GM21526 (cell line): ENCODE data around the gene RBPMS2.

Experiments used
- ATAC-seq: cut with Tn5 transposase; IDR thresholded peaks from one replicate; pipeline ENCODE4 v1.9.1; 2021; ENCODE audit warnings: moderate library complexity; ENCODE audit not compliant: unreplicated experiment, low FRiP score

The RBPMS2 gene

DNA sequence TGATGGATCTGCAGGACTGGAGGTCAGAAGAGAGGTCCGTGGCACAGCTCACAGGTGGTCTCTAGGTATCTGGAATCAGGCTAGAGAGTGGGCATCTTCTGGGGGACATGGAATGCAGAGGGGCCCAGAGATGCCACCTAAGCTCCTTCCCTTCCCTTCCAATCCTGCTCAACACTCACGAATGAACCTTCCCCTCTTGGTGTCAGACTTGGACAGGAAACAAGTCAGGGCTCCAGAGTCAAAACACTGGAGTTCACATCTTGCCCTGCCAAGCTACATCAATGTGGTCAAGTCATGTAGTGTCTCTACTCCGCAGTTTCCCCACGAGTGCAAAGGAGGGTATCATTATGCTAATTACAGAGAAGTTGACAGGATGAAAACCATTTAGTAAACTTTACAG lies 16.0 kb upstream of the RBPMS2 start:
- no peak for ATAC-seq

GRCh38 chr15:64783796-64784195 lies 8.4 kb upstream of the RBPMS2 start:
- ATAC-seq: no peak

DNA sequence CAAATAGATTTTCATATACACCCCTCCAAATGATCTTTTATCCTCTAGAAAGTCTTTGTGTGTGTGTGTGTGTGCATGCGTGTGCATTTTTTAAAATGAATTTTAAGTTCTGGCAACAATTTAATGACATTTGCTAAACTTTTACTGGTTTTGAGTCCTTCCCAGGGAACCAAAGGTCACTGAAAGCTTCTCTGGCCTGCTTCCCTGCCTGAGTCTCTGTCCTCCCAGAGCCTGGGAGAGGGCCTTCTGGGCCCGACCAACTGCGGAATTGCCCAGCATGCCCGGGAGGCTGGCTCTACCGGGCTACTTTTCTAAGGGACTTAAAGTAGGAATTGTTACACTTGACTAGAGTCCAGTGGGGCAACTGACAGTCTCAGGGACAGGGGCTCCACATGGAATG lies 7.4 kb upstream of the RBPMS2 start:
- no peak for ATAC-seq

DNA sequence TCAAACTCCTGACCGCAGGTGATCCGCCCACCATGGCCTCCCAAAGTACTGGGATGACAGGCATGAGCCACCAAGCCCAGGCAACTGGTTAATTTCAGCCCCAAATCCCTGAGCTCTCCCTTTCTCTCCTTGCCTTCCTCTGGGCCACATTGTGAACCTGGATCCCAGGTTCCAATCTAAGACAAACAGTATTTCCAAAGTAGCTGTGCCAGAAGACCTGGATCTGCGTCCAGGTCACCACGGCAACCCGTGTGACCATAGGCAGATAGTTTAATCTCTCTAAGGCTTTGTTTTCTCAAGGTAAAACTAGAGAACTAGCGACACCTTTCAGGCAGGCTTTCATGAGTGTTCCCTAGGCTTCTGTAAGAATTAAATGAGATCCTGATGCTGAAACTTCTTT lies 5.9 kb upstream of the RBPMS2 start:
- ATAC-seq: no peak

- ATAC-seq: no peak
Measured at GRCh38 chr15:64780600-64781156, 5.3 kb upstream of the RBPMS2 start.

DNA sequence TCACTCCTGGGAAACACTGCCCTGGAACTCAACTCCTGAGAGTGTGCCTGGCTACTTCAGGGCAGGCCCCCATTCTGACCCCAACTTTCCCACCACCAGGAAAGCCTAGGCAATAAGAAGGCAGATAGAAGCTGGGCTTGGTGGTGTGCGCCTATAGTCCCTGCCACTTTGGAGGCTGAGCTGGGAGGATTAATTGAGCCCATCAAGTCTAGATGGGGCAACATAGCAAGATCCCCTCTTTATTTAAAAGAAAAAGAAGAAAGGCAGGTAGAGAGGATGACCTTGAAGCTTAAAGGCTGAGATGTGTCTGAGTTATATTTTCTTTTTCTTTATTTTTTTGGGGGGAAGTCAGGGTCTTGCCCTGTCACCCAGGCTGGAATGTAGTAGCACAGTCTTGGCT lies 4.2 kb upstream of the RBPMS2 start:
- no peak for ATAC-seq

DNA sequence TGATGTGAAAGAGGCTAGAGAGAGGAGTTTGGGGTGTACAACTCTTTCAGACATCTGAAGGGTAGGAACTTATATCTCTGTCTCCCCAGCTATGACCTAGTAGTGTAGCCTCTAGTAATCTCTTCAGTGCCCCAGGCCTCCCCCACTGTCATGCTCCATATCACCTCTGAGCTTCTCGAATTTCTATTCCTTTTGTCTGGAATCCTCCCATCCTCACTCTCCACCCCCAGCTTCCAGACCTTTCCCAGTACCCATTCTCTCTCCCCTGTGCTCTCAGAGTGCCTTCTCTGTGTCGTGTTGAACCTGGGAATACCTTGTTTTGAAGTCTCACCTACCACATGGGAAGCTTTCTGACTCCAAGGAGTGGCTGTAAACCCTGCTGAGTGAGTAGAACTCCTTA lies 3.6 kb upstream of the RBPMS2 start:
- ATAC-seq: no peak

DNA sequence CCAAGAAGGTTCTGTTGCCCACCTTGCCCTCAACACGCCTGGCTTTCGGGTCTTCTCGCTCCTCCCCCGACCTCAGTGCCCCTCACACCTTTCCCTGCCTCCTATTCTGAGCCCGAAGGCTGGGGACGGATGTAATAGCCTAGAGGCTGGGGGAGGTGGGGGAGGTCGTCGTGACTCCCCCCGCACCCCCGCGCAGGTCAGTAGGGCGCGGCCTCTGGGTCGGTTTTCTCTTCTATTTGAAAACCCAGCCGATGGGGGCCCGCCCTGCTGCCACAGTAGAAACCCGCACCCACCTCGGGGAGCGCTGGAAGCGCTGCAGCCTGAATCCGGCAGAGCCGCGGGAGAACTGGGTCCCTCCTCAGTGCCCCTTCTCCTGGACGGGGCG lies 1.0 kb upstream of the RBPMS2 start:
- no peak for ATAC-seq

DNA sequence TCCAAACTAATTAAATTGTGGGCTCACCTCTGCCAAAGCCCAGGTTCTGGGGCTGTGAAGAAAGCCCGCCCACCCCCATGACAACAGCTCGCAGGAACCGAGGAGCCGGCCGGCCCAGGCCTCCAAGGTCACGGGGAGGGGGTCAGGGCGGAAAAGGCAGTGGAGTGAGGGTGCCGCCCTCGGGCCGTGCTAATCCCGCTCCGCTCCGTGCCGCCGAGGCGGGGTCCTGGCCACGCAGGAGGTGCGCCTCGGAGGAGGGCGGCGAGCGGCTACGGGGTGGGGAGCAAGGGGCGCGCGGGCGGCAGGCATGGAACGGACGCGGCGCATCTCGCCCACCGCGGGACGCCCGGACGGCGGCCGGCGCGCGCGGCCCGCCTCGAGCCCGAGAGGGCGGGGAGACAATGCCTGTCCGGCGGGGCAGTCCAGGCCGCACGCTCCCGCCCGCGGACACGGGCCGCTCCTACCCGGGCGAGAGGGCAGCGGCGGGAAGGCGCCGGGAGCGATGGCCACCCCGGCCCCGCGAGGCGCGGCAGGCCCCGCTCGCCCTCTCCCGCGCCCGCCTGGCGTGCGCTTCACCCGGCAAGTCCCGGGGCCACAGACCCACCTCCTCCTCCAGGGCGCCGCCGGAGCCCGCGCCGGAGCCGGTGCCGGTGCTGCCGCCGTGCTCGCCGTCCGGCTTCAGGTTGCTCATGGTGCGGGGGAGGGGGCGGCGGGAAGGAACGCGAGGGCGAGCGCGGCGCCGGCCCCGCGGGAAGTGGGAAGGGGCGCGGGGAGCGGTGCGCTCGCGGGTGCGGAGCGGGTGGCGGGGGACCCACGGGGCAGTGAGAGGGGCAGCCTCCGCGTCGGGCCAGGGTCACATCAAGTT lies 528 bp downstream of the RBPMS2 start:
- ATAC-seq: no peak

DNA sequence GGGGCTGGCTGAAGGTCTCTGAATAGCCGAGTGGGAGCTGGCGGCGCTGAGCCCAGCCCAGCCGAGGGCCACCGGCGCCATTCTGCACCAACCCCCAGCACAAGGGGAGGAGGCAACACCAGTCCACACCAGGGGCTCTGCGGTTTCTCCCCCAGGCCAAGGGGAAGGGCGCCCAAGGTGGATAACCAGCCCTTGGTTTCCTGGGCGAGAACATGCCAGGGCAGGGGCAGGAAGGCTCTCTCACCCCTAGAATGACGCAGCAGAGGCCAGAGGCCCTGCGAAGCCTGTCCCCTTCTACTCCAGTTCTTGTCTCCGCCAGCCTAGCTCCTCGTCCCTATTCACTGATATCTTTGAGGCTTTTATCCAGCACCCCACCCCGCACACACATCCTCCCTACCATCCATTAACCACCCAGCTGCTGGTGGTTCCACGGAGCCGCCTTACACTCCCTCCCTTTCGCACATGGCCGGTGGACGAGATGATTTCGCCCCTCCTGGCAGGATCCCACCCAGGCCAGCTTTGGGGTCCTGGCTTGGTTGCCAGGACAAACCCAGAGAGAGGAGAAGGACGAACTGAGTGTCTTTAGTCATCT lies 1.3 kb downstream of the RBPMS2 start:
- ATAC-seq: no peak

DNA sequence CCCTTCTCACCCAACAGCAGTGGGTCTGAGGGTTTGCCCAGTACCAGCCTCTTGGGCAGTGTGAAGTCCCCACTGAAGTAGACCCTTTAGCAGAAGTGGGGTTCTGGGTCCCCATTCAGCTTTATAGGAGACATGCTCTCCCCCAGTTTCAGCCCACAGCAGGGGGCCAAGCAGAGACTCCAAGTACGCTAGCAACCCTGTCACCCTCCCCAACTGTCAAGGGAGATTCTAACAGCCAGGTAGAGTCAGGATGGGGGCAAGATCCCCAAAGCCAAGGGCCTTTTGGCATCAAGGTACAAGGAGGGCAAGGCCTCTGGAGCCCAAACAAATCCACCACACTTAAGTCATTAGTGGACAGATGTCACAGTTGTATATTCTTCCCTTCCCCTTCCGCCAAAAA lies 1.8 kb downstream of the RBPMS2 start:
- no peak for ATAC-seq

- ATAC-seq: no peak
Measured at GRCh38 chr15:64772964-64773363, 2.4 kb downstream of the RBPMS2 start.

DNA sequence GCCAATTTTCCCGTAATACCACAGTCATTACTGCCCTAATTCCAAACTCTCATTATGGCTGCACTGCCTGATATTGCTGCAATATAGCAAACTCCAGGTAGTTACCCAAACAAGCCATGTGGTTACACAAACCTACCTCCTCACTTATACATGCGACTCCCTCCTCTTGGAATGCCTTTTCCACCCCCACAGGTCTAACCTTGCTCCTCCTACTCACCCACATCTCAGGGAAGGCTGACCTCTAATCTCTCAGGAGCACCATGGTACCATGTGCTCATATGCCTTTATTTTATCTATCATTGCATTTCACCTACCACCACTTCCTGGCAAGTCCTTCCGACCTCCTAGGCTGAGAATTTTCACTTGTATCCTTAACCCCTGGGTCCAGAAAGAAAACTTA lies 2.9 kb downstream of the RBPMS2 start:
- ATAC-seq: no peak

DNA sequence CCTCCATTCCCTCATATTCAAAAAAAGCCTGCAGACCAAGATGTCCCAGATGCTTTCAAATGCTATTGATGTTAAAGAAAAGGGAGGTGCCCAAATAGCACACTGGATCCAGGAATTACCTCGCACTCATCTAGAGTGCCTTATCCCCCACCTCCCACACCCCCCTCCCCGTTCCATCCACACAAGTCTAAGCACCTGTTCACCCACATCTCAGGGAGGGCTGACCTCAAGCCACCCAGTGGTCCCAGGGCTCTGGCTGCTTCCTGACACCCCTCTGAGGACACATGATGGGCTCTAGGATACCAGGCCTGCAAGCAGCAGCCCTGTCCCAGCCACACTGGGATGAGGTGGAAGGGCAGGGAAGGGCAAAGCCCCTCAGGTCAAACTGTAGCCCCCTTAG lies 4.8 kb downstream of the RBPMS2 start:
- no peak for ATAC-seq

DNA sequence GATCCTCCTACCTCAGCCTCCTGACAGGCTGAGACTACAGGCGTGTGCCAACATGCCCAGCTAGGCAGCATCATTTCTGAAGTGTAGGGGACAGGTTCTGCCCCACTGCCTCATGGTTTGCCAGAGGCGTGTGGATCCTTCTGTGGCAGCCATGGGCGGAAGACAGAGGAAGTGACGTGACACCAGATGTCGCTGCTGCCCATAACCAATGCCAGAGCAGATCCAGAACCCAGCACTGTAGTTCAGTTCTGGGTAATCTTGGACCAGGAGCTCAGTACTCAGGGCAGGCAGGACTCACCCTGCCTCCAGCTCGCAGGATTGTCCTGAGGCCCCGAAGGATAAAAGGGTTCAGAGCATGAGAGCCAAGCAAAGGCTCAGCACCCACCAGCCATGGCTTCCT lies 8.2 kb downstream of the RBPMS2 start:
- ATAC-seq: no peak

DNA sequence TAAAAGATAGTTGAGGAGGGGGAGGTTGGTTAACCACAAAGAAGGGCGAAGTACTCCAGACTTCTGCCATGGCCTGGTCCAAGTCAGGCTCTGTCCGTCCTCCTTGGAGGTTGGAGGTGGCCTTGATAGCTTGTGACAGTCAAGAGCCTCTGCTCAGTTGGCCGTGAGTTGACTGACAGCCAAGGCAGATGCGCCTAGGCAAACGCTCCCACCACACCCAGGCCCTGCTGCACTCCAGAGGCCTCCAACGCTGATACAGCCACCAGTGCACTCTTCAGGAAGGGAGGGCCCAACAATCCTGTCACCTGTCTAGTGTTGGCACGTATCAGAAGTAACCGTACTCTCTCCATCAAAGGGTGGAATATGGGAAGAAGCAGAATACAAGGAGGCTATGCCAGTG lies 9.3 kb downstream of the RBPMS2 start:
- no peak for ATAC-seq

GRCh38 chr15:64763874-64764273 lies 11.5 kb downstream of the RBPMS2 start:
- no peak for ATAC-seq

GRCh38 chr15:64763462-64763861 lies 11.9 kb downstream of the RBPMS2 start:
- no peak for ATAC-seq

- ATAC-seq: no peak
Measured at GRCh38 chr15:64763021-64763420, 12.4 kb downstream of the RBPMS2 start.

DNA sequence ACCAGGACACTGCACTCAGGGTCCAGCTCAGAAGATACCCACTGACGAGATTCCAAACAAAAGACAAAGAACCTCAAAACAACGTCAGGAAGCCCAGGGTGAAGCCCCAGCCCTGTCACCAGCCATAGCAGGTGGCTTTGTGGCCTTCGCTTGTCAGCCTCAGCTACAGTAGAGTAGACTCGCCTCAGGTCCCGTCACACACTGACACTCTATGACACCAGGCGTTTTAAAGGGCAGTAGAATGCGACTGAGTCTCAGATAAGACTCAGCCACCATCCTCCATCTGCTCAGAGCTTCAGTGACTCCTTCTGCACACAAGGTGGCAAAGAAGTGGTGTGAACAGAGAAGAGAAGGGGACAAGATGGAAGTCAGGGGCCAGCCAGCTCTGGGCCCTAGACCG lies 12.8 kb downstream of the RBPMS2 start:
- no peak for ATAC-seq

GRCh38 chr15:64761156-64761555 lies 14.2 kb downstream of the RBPMS2 start:
- no peak for ATAC-seq

- no peak for ATAC-seq
Measured at GRCh38 chr15:64760056-64760455, 15.3 kb downstream of the RBPMS2 start.
